ENCODE results near the gene GLRA3. TPM values are rescaled to one million over a fixed set of nuclear protein-coding genes. Genes with fewer than 3 reads are reported as not detected.

The GLRA3 gene
- total and polyA plus RNA-seq, 9 donors, result not detected

DNA sequence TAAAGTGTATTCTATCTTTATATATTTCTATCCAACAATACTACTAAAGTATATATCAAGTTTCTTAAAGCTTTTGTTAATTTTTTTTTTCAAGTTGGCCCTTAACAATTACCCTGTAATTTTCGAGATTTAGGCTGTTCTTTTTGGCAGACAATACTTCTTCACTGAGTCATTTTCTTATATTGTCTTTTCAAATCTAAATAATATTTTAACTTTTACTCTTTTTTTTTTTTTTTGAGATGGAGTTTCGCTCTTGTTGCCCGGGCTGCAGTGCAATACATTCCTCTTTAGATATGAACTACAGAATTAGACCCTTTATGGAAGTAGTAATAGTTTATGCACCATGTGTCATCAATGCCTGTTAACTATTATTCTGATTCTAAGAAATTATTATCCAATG is 120.7 kb downstream of the GLRA3 start:
- Histone ChIP-seq H3K27ac (no peak overlapping the region), H3K36me3 (no peaks in the 10 kb centered on the region), H3K4me3 (no peak overlapping the region), H3K27me3 (no peaks in the 10 kb centered on the region), H3K4me1 (ENCODE audit: insufficient read depth) (no peaks in the 10 kb centered on the region), H3K9me3 (no peaks in the 10 kb centered on the region)
- no peak for TF ChIP-seq POLR2A (IDR thresholded peaks at IDR 0.05)
- TF ChIP-seq EP300 (IDR thresholded peaks at IDR 0.05), result no peak
- DNase-seq, result no peak
- intact Hi-C loops (cut with DNase I), result no loop called here
- 17 to 43% (median 21%) methylated on average over 3 of the region's 3 CpGs for WGBS, 3 donors

DNA sequence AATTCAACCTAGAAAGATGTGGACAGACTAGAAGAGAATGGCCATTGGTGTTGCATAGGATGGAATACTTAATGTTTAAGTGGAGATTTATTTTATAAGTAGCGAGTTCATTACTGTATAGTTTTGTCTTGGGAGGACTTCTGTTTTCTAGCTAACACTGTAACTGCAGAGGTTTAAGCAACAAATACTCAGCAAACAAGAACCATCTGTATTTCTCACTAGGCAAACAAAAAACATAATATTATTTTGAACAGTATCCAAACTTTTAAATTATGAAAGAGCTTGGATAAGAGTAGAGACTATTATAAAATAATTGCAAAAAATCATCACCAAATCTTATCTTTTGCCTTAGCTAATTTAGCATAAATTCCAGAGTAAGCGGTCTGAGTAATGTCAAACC is 121.1 kb downstream of the GLRA3 start:
- Histone ChIP-seq H3K9me3 (no peaks in the 10 kb centered on the region), H3K36me3 (no peaks in the 10 kb centered on the region), H3K4me1 (ENCODE audit: insufficient read depth) (no peaks in the 10 kb centered on the region), H3K4me3 (no peak overlapping the region), H3K27ac (no peak overlapping the region), H3K27me3 (no peaks in the 10 kb centered on the region)
- 13 to 29% (median 14%) methylated on average over 2 of the region's 2 CpGs for WGBS, 3 donors
- TF ChIP-seq POLR2A (IDR thresholded peaks at IDR 0.05), result no peak
- TF ChIP-seq, protein P1, sequence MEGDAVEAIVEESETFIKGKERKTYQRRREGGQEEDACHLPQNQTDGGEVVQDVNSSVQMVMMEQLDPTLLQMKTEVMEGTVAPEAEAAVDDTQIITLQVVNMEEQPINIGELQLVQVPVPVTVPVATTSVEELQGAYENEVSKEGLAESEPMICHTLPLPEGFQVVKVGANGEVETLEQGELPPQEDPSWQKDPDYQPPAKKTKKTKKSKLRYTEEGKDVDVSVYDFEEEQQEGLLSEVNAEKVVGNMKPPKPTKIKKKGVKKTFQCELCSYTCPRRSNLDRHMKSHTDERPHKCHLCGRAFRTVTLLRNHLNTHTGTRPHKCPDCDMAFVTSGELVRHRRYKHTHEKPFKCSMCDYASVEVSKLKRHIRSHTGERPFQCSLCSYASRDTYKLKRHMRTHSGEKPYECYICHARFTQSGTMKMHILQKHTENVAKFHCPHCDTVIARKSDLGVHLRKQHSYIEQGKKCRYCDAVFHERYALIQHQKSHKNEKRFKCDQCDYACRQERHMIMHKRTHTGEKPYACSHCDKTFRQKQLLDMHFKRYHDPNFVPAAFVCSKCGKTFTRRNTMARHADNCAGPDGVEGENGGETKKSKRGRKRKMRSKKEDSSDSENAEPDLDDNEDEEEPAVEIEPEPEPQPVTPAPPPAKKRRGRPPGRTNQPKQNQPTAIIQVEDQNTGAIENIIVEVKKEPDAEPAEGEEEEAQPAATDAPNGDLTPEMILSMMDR (IDR thresholded peaks at IDR 0.05), result no peak
- no peak for TF ChIP-seq EP300 (IDR thresholded peaks at IDR 0.05)
- intact Hi-C loops (cut with DNase I), result no loop called here
- DNase-seq, result no peak

DNA sequence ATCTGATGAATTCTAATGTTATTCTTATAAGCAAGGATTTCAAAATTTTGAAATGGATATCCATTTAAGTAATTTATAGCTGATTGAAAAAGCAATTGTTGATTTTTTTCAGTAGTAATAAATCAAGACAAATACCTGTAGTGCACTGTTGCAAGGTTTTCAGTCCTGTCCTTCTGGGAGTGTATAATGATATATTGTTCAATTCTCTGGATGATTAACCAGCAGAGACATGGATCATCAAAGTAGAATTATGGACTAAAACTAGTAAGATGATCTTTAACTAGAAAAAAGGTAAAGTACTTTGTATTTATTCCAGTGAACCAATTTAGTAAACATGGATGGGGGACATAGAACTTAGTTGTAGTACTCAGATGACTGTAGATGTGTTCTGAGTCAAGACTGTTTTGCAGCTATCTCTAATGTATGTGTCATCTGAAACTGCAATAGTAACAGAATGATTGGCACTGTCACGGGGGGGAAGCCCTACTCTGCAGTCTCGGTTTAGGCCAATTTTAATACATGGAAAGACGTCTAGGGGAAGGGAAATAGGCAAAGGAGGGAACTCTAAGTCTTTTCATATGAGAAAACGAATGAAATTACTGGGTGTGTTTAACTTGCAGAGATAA is 121.9 kb downstream of the GLRA3 start:
- no peak for DNase-seq
- WGBS, 3 donors, result 67 to 76% (median 72%) methylated on average over 4 of the region's 4 CpGs
- TF ChIP-seq EP300 (IDR thresholded peaks at IDR 0.05) (no peak), POLR2A (IDR thresholded peaks at IDR 0.05) (no peak)
- TF ChIP-seq, protein P1 (IDR thresholded peaks at IDR 0.05), result no peak
- no peak overlapping the region for H3K4me3 ChIP-seq
- no peaks in the 10 kb centered on the region for H3K9me3 ChIP-seq
- no peaks in the 10 kb centered on the region for H3K36me3 ChIP-seq
- intact Hi-C loops (cut with DNase I), result no loop called here
- no peak overlapping the region for H3K27ac ChIP-seq
- no peaks in the 10 kb centered on the region for H3K4me1 ChIP-seq (ENCODE audit: insufficient read depth)
- no peaks in the 10 kb centered on the region for H3K27me3 ChIP-seq

DNA sequence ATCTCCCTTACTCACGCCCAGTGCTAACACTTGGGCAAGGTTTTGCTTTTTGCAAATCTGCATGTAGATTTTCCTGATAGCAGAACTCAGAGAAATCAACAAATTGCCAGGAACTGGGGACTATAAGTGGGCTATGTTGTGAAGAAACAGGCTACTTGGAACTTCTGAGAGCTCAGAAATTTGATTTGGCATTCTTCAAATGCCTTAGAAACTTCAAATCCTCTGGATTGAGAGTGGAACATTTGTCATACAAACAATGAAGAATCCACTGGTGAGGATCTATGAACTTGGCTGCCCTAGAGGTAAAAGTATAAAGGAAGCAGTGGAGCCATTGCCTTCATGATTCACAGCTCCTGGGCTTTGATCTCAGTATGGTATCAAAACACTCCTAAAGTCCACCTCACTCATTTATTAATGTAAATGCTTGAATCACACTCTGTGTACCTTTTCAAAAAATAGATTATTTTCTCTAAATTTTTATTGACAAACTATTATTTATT is 126.0 kb downstream of the GLRA3 start:
- Histone ChIP-seq H3K27me3 (no peaks in the 10 kb centered on the region), H3K27ac (no peak overlapping the region), H3K9me3 (no peaks in the 10 kb centered on the region), H3K4me1 (ENCODE audit: insufficient read depth) (no peaks in the 10 kb centered on the region), H3K36me3 (no peaks in the 10 kb centered on the region), H3K4me3 (no peak overlapping the region)
- 94 to 95% (median 95%) methylated on average over 1 of the region's 1 CpG for WGBS, 3 donors
- intact Hi-C loops (cut with DNase I), result no loop called here
- TF ChIP-seq, protein P1 (IDR thresholded peaks at IDR 0.05), result no peak
- TF ChIP-seq EP300 (IDR thresholded peaks at IDR 0.05) (no peak), POLR2A (IDR thresholded peaks at IDR 0.05) (no peak)
- DNase-seq, result no peak

DNA sequence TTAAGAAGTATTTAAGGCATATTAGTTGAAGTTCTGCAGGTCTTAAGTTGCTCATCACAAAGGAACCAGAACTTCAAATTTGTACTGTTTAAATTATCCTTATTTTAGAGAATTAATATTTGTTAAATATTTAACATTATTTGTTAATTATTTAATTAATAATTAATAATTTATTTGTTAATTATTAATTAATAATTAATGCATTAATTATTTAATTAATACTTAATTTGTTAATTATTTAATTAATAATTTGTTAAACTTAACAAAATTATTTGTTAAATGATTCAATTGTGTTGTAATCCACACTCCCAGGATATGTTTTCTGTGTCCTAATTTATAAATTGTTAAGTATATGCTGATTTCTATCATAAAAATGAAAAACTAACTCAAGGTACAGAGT is 129.4 kb downstream of the GLRA3 start:
- Histone ChIP-seq H3K27ac (no peak overlapping the region), H3K27me3 (no peaks in the 10 kb centered on the region), H3K4me1 (ENCODE audit: insufficient read depth) (no peaks in the 10 kb centered on the region), H3K4me3 (no peak overlapping the region), H3K36me3 (no peaks in the 10 kb centered on the region), H3K9me3 (no peaks in the 10 kb centered on the region)
- no peak for DNase-seq
- intact Hi-C loops (cut with DNase I), result no loop called here
- TF ChIP-seq EP300 (IDR thresholded peaks at IDR 0.05) (no peak), POLR2A (IDR thresholded peaks at IDR 0.05) (no peak)
- TF ChIP-seq, protein P1 (IDR thresholded peaks at IDR 0.05), result no peak

All from ovary (tissue), 9 donors.